HFFc6 (cell line): ENCODE data around the gene ATP11A. TPM values are rescaled to one million over a fixed set of nuclear protein-coding genes. Genes with fewer than 3 reads are reported as not detected.

Source experiments
- DNase-seq: peaks from one replicate; pipeline ENCODE4 v3.0.0-alpha.2; 2018
- H3K27ac Mint-ChIP-seq: 2 replicates; pipeline ENCODE4 v1.8.0; 2020; ENCODE audit warnings: mild to moderate bottlenecking, mixed read lengths
- H3K27me3 Mint-ChIP-seq: 2 replicates; pipeline ENCODE4 v1.8.0; 2021; ENCODE audit warnings: mild to moderate bottlenecking, moderate library complexity, mixed read lengths; ENCODE audit not compliant: insufficient read depth
- H3K36me3 Mint-ChIP-seq: 2 replicates; pipeline ENCODE4 v1.8.0; 2021; ENCODE audit warnings: low read depth, mixed read lengths
- H3K4me1 Mint-ChIP-seq: 2 replicates; pipeline ENCODE4 v1.8.0; 2020; ENCODE audit warnings: low read depth, mixed read lengths
- H3K4me3 Mint-ChIP-seq: 2 replicates; pipeline ENCODE4 v1.8.0; 2020; ENCODE audit warnings: mild to moderate bottlenecking, moderate library complexity, mixed read lengths
- H3K9me3 Mint-ChIP-seq: 2 replicates; pipeline ENCODE4 v1.8.0; 2020; ENCODE audit warnings: mild to moderate bottlenecking, mixed read lengths
- total RNA-seq, 6 experiments: library from RNA; stranded (reverse); fragmentation: NEBNext Ultra II Directional; extraction: Animal tissue kit (Norgen Biotek cat#: 25700); gene quantifications; 2 replicates in 1 of 6; 3 replicates in 5 of 6; pipeline ENCODE4 v1.2.3, GENCODE V29; 2021
- TF ChIP-seq, protein P1 (sequence below): fragments of 200-600 bp; sonication (generic); IDR thresholded peaks from 2 replicates; pipeline ENCODE4 v1.5.0; 2021; ENCODE audit warnings: antibody characterized with exemption, mild to moderate bottlenecking

ATP11A gene
- total RNA-seq, 6 experiments from 2014 or later = 4.3 to 29.9 (median 6.5) TPM

DNA sequence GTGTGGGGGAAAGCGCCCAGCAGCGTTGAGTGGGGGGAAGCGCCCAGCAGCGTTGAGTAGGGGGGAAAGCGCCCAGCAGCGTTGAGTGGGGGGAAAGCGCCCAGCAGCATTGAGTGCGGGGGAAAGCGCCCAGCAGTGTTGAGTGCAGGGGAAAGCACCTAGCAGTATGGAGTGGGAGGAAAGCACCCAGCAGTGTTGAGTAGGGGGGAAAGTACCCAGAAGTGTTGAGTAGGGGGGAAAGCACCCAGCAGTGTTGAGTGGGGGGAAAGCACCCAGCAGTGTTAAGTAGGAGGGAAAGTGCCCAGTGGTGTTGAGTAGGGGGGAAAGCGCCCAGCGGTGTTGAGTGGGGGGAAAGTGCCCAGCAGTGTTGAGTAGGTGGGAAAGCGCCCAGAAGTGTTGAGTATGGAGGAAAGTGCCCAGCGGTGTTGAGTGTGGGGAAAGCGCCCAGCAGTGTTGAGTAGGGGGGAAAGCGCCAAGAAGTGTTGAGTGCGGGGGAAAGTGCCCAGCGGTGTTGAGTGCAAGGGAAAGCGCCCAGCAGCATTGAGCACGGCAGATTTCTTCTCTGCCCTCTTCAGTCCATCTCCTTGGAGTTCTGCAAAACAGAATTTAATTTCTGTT, 138.4 kb downstream of the ATP11A start:
- peaks cover 3% of the 10 kb centered on the region; the same call in 1 of the 2 replicates for H3K27me3 Mint-ChIP-seq
- DNase-seq = no peak
- H3K9me3 Mint-ChIP-seq = peaks cover 7% of the 10 kb centered on the region; the same call in 1 of the 2 replicates
- peaks cover 27% of the 10 kb centered on the region for H3K36me3 Mint-ChIP-seq
- no peak overlapping the region for H3K4me3 Mint-ChIP-seq
- TF ChIP-seq, protein P1, sequence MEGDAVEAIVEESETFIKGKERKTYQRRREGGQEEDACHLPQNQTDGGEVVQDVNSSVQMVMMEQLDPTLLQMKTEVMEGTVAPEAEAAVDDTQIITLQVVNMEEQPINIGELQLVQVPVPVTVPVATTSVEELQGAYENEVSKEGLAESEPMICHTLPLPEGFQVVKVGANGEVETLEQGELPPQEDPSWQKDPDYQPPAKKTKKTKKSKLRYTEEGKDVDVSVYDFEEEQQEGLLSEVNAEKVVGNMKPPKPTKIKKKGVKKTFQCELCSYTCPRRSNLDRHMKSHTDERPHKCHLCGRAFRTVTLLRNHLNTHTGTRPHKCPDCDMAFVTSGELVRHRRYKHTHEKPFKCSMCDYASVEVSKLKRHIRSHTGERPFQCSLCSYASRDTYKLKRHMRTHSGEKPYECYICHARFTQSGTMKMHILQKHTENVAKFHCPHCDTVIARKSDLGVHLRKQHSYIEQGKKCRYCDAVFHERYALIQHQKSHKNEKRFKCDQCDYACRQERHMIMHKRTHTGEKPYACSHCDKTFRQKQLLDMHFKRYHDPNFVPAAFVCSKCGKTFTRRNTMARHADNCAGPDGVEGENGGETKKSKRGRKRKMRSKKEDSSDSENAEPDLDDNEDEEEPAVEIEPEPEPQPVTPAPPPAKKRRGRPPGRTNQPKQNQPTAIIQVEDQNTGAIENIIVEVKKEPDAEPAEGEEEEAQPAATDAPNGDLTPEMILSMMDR = no peak
- no peak overlapping the region for H3K27ac Mint-ChIP-seq
- H3K4me1 Mint-ChIP-seq = no peaks in the 10 kb centered on the region

DNA sequence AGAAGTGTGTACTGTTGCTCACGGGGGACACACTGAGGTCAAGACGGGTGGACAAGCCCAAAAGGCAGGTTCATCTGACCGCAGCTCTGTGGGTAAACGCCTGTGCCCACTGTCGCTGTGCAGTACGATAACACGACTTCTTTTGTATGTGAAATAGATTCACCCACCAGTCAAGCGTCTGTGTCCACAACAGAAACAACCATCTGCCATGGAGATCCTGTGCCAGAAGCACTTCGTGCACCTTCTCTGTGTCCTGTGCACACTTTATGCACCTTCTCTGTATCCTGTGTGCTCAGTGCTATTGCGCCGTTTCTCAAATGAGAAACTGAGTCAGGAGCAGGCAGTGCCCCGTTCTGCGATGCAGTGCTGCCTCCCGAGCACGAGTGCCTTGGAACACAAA, 138.9 kb downstream of the ATP11A start:
- Mint-ChIP-seq H3K27me3 (peaks cover 3% of the 10 kb centered on the region; the same call in 1 of the 2 replicates), H3K27ac (no peak overlapping the region), H3K9me3 (peaks cover 7% of the 10 kb centered on the region; the same call in 1 of the 2 replicates), H3K36me3 (peaks cover 30% of the 10 kb centered on the region), H3K4me1 (no peaks in the 10 kb centered on the region), H3K4me3 (no peak overlapping the region)
- TF ChIP-seq, protein P1 = no peak
- no peak for DNase-seq

DNA sequence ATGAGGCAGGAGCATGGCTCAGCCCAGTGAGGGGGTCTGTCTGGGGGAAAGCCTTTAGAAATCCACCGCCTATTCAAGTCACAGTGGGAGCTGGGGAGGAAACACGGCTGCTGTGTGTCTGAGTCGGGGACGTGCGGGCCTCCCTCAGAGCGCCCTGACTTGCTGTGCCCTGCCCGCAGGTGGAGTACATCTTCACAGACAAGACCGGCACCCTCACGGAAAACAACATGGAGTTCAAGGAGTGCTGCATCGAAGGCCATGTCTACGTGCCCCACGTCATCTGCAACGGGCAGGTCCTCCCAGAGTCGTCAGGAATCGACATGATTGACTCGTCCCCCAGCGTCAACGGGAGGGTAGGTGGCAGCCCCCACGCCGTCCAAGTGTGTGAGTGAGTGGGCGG, 141.4 kb downstream of the ATP11A start:
- peaks cover 30% of the 10 kb centered on the region for H3K36me3 Mint-ChIP-seq
- H3K4me3 Mint-ChIP-seq = no peak overlapping the region
- TF ChIP-seq, protein P1 = no peak
- H3K27me3 Mint-ChIP-seq = peaks cover 2% of the 10 kb centered on the region; the same call in 1 of the 2 replicates
- peaks cover 7% of the 10 kb centered on the region; the same call in 1 of the 2 replicates for H3K9me3 Mint-ChIP-seq
- no peak overlapping the region for H3K27ac Mint-ChIP-seq
- H3K4me1 Mint-ChIP-seq = no peaks in the 10 kb centered on the region
- no peak for DNase-seq

DNA sequence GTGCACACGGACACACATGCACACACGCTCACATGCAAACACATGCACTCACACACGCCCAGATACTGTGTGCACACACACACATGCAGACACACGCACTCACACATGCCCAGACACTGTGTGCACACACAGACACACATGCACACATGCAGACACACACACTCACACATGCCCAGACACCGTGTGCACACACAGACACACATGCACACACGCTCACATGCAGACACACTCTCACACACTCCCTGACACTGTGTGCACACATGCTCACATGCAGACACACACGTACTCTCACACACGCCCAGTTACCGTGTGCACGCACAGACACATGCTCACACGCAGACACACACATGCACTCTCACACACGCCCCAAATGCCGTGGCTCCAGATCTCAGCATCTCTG, 142.0 kb downstream of the ATP11A start:
- H3K27ac Mint-ChIP-seq = no peak overlapping the region
- H3K36me3 Mint-ChIP-seq = peaks cover 26% of the 10 kb centered on the region
- no peak overlapping the region for H3K4me3 Mint-ChIP-seq
- H3K9me3 Mint-ChIP-seq = peaks cover 7% of the 10 kb centered on the region; the same call in 1 of the 2 replicates
- TF ChIP-seq, protein P1 = no peak
- H3K4me1 Mint-ChIP-seq = no peaks in the 10 kb centered on the region
- DNase-seq = no peak
- H3K27me3 Mint-ChIP-seq = peaks cover 2% of the 10 kb centered on the region; the same call in 1 of the 2 replicates

DNA sequence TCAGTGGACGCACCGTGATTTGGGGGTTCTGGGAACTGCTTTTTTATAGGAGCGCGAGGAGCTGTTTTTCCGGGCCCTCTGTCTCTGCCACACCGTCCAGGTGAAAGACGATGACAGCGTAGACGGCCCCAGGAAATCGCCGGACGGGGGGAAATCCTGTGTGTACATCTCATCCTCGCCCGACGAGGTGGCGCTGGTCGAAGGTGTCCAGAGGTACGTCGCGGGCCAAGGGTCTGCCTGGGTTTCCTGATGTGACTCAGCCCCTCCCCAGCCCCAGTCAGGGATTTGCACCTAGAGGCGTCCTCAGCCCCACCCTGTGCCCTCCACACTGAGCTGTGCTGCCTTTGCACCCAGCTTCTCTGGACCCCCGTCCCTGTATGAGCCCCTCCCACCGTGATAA, 143.0 kb downstream of the ATP11A start:
- Mint-ChIP-seq H3K9me3 (peaks cover 16% of the 10 kb centered on the region; the same call in 1 of the 2 replicates), H3K27me3 (peaks cover 2% of the 10 kb centered on the region; the same call in 1 of the 2 replicates), H3K36me3 (peaks cover 32% of the 10 kb centered on the region), H3K27ac (no peak overlapping the region), H3K4me3 (no peak overlapping the region), H3K4me1 (no peaks in the 10 kb centered on the region)
- DNase-seq = no peak
- TF ChIP-seq, protein P1 = no peak
